Ovary (tissue), 9 donors: Measurements from ENCODE around the gene SDC3. TPM values are rescaled to one million over a fixed set of nuclear protein-coding genes. Genes with fewer than 3 reads are reported as not detected.

ENCODE experiments used
- DNase-seq, 5 donors: peaks; one replicate each; pipeline ENCODE4 v3.0.0-alpha.2; 2019 to 2020
- H3K27ac ChIP-seq, 2 donors: fragments of 200-600 bp; one replicate each; pipeline versions ENCODE4 v1.5.1 to v1.8.0; 2019 to 2022
- H3K27me3 ChIP-seq: fragments of 200-600 bp; one replicate; pipeline ENCODE4 v1.8.0; 2022
- H3K36me3 ChIP-seq: fragments of 200-600 bp; sonication (generic); one replicate; pipeline ENCODE4 v1.5.1; 2019
- H3K4me1 ChIP-seq: one replicate; pipeline ENCODE4 v1.8.1; 2013; ENCODE audit warnings: mild to moderate bottlenecking, moderate library complexity; ENCODE audit not compliant: insufficient read depth
- H3K4me3 ChIP-seq: fragments of 200-600 bp; sonication (generic); one replicate; pipeline ENCODE4 v1.5.1; 2017
- H3K9me3 ChIP-seq, 2 donors: fragments of 200-600 bp in 1 of 2; sonication (generic) in 1 of 2; one replicate each; pipeline versions ENCODE4 v1.5.1 to v1.8.1; 2013 to 2019; ENCODE audit warnings: mild to moderate bottlenecking in 1 of 2, moderate library complexity in 1 of 2
- CTCF ChIP-seq, 3 donors: fragments of 450-650 bp in 2 of 3; fragments of 200-600 bp in 1 of 3; IDR thresholded peaks; one replicate each; pipeline versions ENCODE4 v1.5.1 to v1.8.0; 2016 to 2022; ENCODE audit warnings: antibody characterized with exemption in 3 of 3, mild to moderate bottlenecking in 1 of 3
- EP300 ChIP-seq: sonication (generic); formaldehyde crosslinking; IDR thresholded peaks from one replicate; pipeline ENCODE4 v1.6.1; 2017; ENCODE audit warnings: antibody characterized with exemption
- POLR2A ChIP-seq: fragments of 450-650 bp; IDR thresholded peaks from one replicate; pipeline ENCODE4 v1.6.1; 2017; ENCODE audit warnings: antibody characterized with exemption, mild to moderate bottlenecking, moderate library complexity
- WGBS, 3 donors: extraction: QIAGEN DNeasy Blood & Tissue Kit in 1 of 3; methylation state at CpG; one replicate each; pipeline versions ENCODE4 v1.1.5 to v1.1.7; 2013 to 2017; 5-methylcytosine and 5-hydroxymethylcytosine counted together
- intact Hi-C, 4 donors: fragments of 100-400 bp; cut with DNase I; formaldehyde crosslinking; loops; one replicate each; pipeline versions ENCODE4 v1.11.0 to v1.15.1; 2022 to 2023
- polyA plus RNA-seq, 2 donors: library from polyadenylated mRNA; stranded (reverse); fragments of 200-250 nt in 1 of 2; fragments of 350-450 nt in 1 of 2; fragmentation: Illumina TruSeq in 1 of 2; extraction: RNeasy Lipid Tissue Mini Kit (QIAGEN cat#74804) in 1 of 2; gene quantifications; one replicate each; pipeline ENCODE4 v1.2.3, GENCODE V29; 2013 to 2014
- total RNA-seq, 7 donors: library from RNA; depleted of rRNA in 2 of 7; stranded (reverse); fragments of >200 nt in 2 of 7; fragmentation: NEBNext Ultra II Directional in 3 of 7; extraction: Animal tissue kit (Norgen Biotek cat#: 25700) in 3 of 7; gene quantifications; one replicate each; pipeline versions ENCODE4 v1.1.0 to v1.2.4, GENCODE V29; 2016 to 2023
- donor health status: DM: no; HTN: no; CAD: no; lungs with moderate emphysema.
- donor health status: DM: no; HTN: no; CAD: no.
- donor health status: Bipolar disorder and iron deficiency.
- donor health status: DM: yes; HTN: yes; CAD: no.
- donor health status: DM: no; HTN: no; CAD: no.
- donor health status: DM: yes; HTN: yes; CAD: no.

Gene SDC3
- total and polyA plus RNA-seq, 9 donors, result 4.2 to 31.0 (median 23.0) TPM

- 72 to 90% (median 84%) methylated on average over 3 of the region's 3 CpGs for WGBS, 3 donors
Measured at GRCh38 chr1:30900931-30901560, 7.5 kb downstream of the SDC3 start.

GRCh38 chr1:30900486-30900885, 8.1 kb downstream of the SDC3 start:
- 78 to 88% (median 84%) methylated on average over 6 of the region's 6 CpGs for WGBS, 3 donors
- no peaks in the 10 kb centered on the region for H3K9me3 ChIP-seq
- no peaks in the 10 kb centered on the region for H3K36me3 ChIP-seq
- no peak overlapping the region for H3K27ac ChIP-seq
- no peak for DNase-seq
- peaks cover 9% of the 10 kb centered on the region for H3K4me1 ChIP-seq
- intact Hi-C loops, result no loop called here
- no peak for TF ChIP-seq EP300
- no peak for TF ChIP-seq CTCF (IDR thresholded peaks at IDR 0.05)
- H3K27me3 ChIP-seq, result no peaks in the 10 kb centered on the region
- H3K4me3 ChIP-seq, result no peak overlapping the region

More at GRCh38 chr1:30900931-30901560, 7.5 kb downstream of the SDC3 start:
- H3K27ac ChIP-seq, result no peak overlapping the region
- H3K4me3 ChIP-seq, result no peak overlapping the region
- H3K9me3 ChIP-seq, result no peaks in the 10 kb centered on the region
- H3K4me1 ChIP-seq, result peaks cover 8% of the 10 kb centered on the region
- H3K27me3 ChIP-seq, result no peaks in the 10 kb centered on the region
- no peak for DNase-seq
- intact Hi-C loops, result no loop called here
- TF ChIP-seq CTCF (IDR thresholded peaks at IDR 0.05) (no peak), EP300 (no peak), POLR2A (no peak)
- H3K36me3 ChIP-seq, result no peaks in the 10 kb centered on the region

DNA sequence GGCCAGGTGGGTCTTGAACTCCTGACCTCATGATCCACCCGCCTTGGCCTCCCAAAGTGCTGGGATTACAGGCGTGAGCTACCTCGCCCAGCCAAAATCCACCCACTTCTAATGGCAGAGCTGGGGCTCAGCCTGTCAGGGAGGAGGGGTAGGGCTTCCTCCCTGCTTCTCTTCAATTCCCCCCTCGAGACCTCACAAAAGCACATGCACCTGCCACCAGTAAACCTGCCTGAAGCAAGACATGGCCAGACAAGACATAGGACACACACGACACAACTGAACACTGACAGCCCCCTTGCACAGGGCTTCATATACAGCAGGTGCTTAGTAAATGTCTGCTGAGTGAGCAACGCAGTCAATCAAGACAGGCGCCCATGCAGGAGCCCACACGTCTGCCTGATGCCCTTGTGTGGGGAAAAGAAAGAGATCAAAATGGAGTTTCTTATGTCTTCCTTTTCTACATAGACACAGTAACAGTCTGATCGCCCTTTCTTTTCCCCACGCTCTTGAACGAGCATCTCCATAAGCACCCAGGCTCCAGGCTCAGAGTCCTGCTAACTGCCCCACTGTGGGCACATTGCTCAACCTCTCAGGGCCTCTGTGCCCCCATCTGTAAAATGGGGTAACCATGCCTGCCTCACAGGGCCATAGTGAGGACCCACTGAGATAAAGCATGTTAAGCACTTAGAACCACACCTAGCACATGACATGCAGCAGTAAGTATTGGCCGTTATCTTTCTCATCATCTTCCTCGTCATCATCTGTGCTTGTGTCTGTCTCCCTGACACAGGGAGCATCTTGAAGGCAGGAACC, 8.8 kb downstream of the SDC3 start:
- H3K4me3 ChIP-seq, result no peak overlapping the region
- H3K27me3 ChIP-seq, result no peaks in the 10 kb centered on the region
- no peaks in the 10 kb centered on the region for H3K9me3 ChIP-seq
- no peak overlapping the region for H3K27ac ChIP-seq
- WGBS, 3 donors, result 83 to 92% (median 83%) methylated on average over 13 of the region's 13 CpGs
- intact Hi-C loops, result no loop called here
- TF ChIP-seq POLR2A (no peak), EP300 (no peak), CTCF (IDR thresholded peaks at IDR 0.05) (no peak)
- no peaks in the 10 kb centered on the region for H3K36me3 ChIP-seq
- no peak for DNase-seq
- peaks cover 9% of the 10 kb centered on the region for H3K4me1 ChIP-seq

- no peak for TF ChIP-seq CTCF (IDR thresholded peaks at IDR 0.05)
- WGBS, 3 donors, result 85 to 92% (median 92%) methylated on average over 8 to 10 of the region's 10 CpGs
- intact Hi-C loops, result no loop called here
- Histone ChIP-seq H3K4me3 (no peak overlapping the region), H3K27ac (no peak overlapping the region), H3K36me3 (no peaks in the 10 kb centered on the region), H3K9me3 (no peaks in the 10 kb centered on the region), H3K4me1 (peaks cover 9% of the 10 kb centered on the region), H3K27me3 (no peaks in the 10 kb centered on the region)
- DNase-seq, result no peak
Measured at GRCh38 chr1:30898031-30898815, 10.3 kb downstream of the SDC3 start.
